Endothelial cell (in vitro differentiated cells): ENCODE data around the gene CDK3. TPM values are rescaled to one million over a fixed set of nuclear protein-coding genes. Genes with fewer than 3 reads are reported as not detected.
A peak's percentile ranks its signal among the peaks of the same experiment; 100 is the strongest.

Experiments
- DNase-seq: peaks from one replicate; pipeline ENCODE4 v3.0.0; 2021; ENCODE audit warnings: low spot score
- H3K27ac Mint-ChIP-seq: one replicate; pipeline ENCODE4 v1.8.0; 2021; ENCODE audit warnings: mixed read lengths, inconsistent platforms; ENCODE audit not compliant: unreplicated experiment
- H3K27me3 Mint-ChIP-seq: one replicate; pipeline ENCODE4 v1.8.0; 2021; ENCODE audit warnings: mild to moderate bottlenecking, moderate library complexity, mixed read lengths, inconsistent platforms; ENCODE audit not compliant: unreplicated experiment
- H3K36me3 Mint-ChIP-seq: one replicate; pipeline ENCODE4 v1.8.0; 2021; ENCODE audit warnings: mild to moderate bottlenecking, low read depth, mixed read lengths, inconsistent platforms; ENCODE audit not compliant: unreplicated experiment
- H3K4me1 Mint-ChIP-seq: one replicate; pipeline ENCODE4 v1.8.0; 2021; ENCODE audit warnings: mild to moderate bottlenecking, mixed read lengths, inconsistent platforms; ENCODE audit not compliant: unreplicated experiment
- H3K4me3 Mint-ChIP-seq: one replicate; pipeline ENCODE4 v1.8.0; 2021; ENCODE audit warnings: mild to moderate bottlenecking, mixed read lengths, inconsistent platforms; ENCODE audit not compliant: unreplicated experiment
- H3K9me3 Mint-ChIP-seq: one replicate; pipeline ENCODE4 v1.8.0; 2021; ENCODE audit warnings: mixed read lengths, inconsistent platforms; ENCODE audit not compliant: unreplicated experiment
- total RNA-seq: library from RNA; stranded (reverse); fragmentation: NEBNext Ultra II Directional; extraction: Animal tissue kit (Norgen Biotek cat#: 25700); gene quantifications from one replicate; pipeline ENCODE4 v1.2.1, GENCODE V29; 2021; ENCODE audit not compliant: unreplicated experiment
- TF ChIP-seq, protein P1 (sequence below): fragments of 200-600 bp; sonication (generic); IDR thresholded peaks from one replicate; pipeline ENCODE4 v1.5.0; 2021; ENCODE audit warnings: antibody characterized with exemption; ENCODE audit not compliant: unreplicated experiment

Gene CDK3
- total RNA-seq, 1 donor from 2014 or later = 8.4 TPM

GRCh38 chr17:76013377-76013932 lies 12.8 kb downstream of the CDK3 start:
- peaks cover 9% of the 10 kb centered on the region for H3K36me3 Mint-ChIP-seq
- H3K27ac Mint-ChIP-seq = no peak overlapping the region
- TF ChIP-seq, protein P1, sequence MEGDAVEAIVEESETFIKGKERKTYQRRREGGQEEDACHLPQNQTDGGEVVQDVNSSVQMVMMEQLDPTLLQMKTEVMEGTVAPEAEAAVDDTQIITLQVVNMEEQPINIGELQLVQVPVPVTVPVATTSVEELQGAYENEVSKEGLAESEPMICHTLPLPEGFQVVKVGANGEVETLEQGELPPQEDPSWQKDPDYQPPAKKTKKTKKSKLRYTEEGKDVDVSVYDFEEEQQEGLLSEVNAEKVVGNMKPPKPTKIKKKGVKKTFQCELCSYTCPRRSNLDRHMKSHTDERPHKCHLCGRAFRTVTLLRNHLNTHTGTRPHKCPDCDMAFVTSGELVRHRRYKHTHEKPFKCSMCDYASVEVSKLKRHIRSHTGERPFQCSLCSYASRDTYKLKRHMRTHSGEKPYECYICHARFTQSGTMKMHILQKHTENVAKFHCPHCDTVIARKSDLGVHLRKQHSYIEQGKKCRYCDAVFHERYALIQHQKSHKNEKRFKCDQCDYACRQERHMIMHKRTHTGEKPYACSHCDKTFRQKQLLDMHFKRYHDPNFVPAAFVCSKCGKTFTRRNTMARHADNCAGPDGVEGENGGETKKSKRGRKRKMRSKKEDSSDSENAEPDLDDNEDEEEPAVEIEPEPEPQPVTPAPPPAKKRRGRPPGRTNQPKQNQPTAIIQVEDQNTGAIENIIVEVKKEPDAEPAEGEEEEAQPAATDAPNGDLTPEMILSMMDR = no peak
- DNase-seq = no peak
- no peaks in the 10 kb centered on the region for H3K4me1 Mint-ChIP-seq
- no peak overlapping the region for H3K4me3 Mint-ChIP-seq
- H3K27me3 Mint-ChIP-seq = no peaks in the 10 kb centered on the region
- H3K9me3 Mint-ChIP-seq = no peaks in the 10 kb centered on the region

GRCh38 chr17:76014100-76014924 lies 13.7 kb downstream of the CDK3 start:
- peak; percentile 82 for DNase-seq
- peaks cover 7% of the 10 kb centered on the region for H3K36me3 Mint-ChIP-seq
- no peak overlapping the region for H3K27ac Mint-ChIP-seq
- no peaks in the 10 kb centered on the region for H3K4me1 Mint-ChIP-seq
- no peaks in the 10 kb centered on the region for H3K9me3 Mint-ChIP-seq
- H3K4me3 Mint-ChIP-seq = no peak overlapping the region
- TF ChIP-seq, protein P1 = peak; percentile 94
- H3K27me3 Mint-ChIP-seq = no peaks in the 10 kb centered on the region

DNA sequence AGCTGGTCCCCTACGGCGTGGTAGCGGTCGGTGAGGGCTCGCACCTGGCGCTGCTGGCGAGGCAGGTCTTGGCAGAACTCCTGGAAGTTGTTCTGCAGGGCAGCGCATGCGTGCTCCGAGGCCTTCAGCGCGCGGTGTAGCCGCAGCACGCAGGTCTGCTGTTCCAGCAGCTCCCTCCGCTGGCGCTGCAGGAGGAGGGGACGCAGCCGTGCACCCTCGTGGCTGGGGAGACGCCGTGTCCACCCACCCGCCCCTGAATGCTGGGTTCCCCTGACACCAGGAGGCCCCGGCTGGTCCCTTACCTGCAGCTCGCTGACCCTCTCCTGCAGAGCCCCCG lies 14.2 kb downstream of the CDK3 start:
- Mint-ChIP-seq H3K36me3 (peaks cover 1% of the 10 kb centered on the region), H3K27ac (no peak overlapping the region), H3K27me3 (no peaks in the 10 kb centered on the region), H3K4me1 (no peaks in the 10 kb centered on the region), H3K4me3 (no peak overlapping the region), H3K9me3 (no peaks in the 10 kb centered on the region)
- TF ChIP-seq, protein P1 = no peak
- DNase-seq = no peak

GRCh38 chr17:76017481-76018339 lies 17.1 kb downstream of the CDK3 start:
- TF ChIP-seq, protein P1 = no peak
- Mint-ChIP-seq H3K9me3 (no peaks in the 10 kb centered on the region), H3K4me1 (peaks cover 1% of the 10 kb centered on the region), H3K4me3 (no peak overlapping the region), H3K36me3 (no peaks in the 10 kb centered on the region), H3K27ac (no peak overlapping the region), H3K27me3 (peaks cover 3% of the 10 kb centered on the region)
- DNase-seq = no peak
